ENCODE results near the gene RNF144B.

Gene RNF144B

GRCh38 chr6:18515767-18516166 is 128.6 kb downstream of the RNF144B start:
- no peak for DNase-seq

Measured in inflammatory macrophage (primary cell).